Retinal pigment epithelial cell (primary cell): ENCODE results near the gene LDLRAD2.
"Not testable (repeated sequence)": the region's sequence is repeated elsewhere in the genome, so short reads cannot be mapped to it uniquely, and the experiment has no call there.

Experiments used
- DNase-seq: peaks from one replicate; pipeline ENCODE4 v3.0.0-alpha.2; 2010; ENCODE audit warnings: low read depth
- H3K4me3 ChIP-seq: 2 replicates; pipeline ENCODE4 v1.5.1; 2011; ENCODE audit warnings: mild to moderate bottlenecking, low read length, control low read depth, moderate library complexity
- CTCF ChIP-seq: conservative IDR thresholded peaks from 2 replicates; pipeline ENCODE4 v1.5.1; 2011; ENCODE audit warnings: low read depth, low read length, control low read depth, inconsistent platforms

The LDLRAD2 gene

DNA sequence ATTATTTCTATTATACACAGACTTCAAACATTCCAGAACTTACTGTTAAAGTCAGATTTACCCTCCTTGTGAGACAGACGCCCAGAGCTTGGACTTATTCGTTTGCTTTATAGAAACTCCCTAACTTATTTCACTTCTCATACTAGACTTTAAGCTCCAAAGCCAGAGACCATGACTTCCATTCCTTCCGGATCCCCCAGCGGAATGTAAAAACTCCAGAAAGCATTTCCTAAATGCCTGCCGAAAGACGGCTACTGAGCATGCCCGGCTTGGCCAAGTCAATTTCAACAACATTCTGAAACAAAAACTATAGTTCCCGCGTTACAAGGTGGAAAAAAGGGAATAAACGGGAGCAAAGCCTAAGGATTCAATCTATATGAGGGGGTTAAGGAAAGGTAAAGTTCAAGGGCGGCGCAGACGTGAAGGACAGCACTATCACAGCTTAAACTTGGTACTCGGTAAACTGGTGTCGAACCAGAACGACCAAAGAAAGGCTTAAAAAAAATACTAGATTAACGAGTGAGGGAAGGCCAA, 30.2 kb upstream of the LDLRAD2 start:
- DNase-seq: no peak
- peak overlapping the region; percentile 93 for H3K4me3 ChIP-seq
- TF ChIP-seq CTCF: no peak

- H3K4me3 ChIP-seq: peak overlapping the region; percentile 93
- TF ChIP-seq CTCF: peak; percentile 26
- no peak for DNase-seq
Measured at GRCh38 chr1:21782349-21782867, 29.7 kb upstream of the LDLRAD2 start.

DNA sequence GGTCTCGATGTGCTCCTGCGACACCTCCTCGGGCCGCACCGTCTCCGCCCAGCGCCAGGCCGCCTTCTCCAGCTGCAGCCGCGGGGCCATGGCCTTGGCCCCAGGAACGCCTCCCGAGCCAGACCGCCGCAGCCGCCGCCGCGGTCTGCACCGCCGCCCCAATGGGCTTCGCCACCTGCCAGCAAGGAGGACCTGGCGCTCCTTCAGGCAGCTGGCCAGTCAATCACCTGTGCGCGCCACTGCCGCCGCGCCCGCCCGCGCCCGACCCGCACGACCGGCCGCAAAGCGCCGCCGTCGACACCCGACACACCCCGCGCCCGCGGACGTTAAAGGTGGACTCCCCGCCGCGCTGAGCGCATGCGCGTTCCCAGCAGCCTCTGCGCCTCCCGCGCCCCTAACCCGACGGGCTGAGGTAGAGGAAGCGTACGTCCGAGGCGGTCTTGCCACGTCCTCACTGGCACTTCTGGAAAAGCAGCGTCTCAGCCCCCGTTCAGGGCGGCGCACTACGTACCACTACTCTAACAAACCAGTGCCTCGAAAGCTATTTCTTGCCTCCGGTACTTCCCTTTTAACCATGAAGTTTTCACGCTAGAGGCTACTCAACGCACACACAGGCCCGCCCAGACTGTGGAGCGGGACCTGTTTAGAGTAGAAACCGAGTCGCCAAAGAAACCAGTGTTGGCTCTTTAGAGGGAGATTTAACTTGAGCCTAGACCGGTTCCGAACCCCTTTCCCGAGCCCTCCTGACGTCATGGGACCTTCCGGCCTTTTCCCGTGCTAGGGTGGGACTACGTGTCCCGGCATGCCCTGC, 29.0 kb upstream of the LDLRAD2 start, which contains the start of gene USP48:
TSS of gene USP48 (minus strand) at position 282 of the 811 bp plus-strand sequence. CDS start at position 90, 192 bp downstream.
- TF ChIP-seq CTCF: no peak

DNA sequence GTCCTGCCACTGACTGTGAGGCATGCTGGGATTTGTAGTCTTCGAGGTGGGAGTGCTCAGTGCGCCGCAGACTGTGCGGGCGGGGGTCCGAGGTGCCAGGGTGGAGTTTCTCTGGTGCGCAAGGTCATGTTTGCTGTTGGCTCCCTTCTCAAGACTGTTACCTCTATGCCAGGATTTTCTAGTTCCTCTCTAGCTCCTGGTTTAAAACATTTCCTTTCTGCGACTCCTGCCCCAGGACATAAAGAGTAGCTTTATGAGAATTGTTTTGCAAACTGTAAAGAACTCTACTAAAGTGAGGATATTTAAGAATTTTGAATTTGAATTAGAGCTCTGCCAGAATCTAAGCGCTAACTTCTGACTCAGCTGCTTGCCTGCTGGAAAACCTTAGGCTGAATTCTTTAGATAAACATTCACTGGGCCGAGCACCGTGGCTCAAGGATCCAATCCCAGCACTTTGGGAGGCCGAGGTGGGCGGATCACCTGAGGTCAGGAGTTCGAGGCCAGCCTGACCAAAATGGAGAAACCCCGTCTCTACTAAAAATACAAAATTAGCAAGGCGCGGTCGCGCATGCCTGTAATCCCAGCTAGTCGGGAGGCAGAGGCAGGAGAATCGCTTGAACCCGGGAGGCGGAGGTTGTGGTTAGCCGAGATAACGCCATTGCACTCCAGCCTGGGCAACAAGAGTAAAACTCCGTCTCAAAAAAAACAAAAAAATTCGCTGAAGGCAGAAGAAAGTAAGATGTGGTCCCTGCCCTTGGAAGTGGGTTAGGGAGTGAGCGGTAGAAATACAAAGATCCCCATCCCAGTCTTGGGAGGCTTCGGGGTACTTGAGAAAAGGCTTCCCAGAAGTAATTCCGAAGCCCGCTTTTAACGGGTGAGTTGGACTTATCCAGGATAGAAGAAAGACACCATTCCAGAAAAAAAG, 28.1 kb upstream of the LDLRAD2 start:
- no peak for TF ChIP-seq CTCF
- H3K4me3 ChIP-seq: peak overlapping the region; percentile 93
- DNase-seq: peak; percentile 90

More for the DNA sequence above, 29.0 kb upstream of the LDLRAD2 start, which contains the start of gene USP48:
- DNase-seq: peak; percentile 77
- peak within 1 kb of the TSS; percentile 93 for H3K4me3 ChIP-seq

- DNase-seq, H3K4me3 ChIP-seq: not testable (repeated sequence)
Measured at GRCh38 chr1:21785764-21786163, 26.3 kb upstream of the LDLRAD2 start.

GRCh38 chr1:21786640-21787039, 25.4 kb upstream of the LDLRAD2 start:
- H3K4me3 ChIP-seq: no peak overlapping the region
- TF ChIP-seq CTCF: no peak
- no peak for DNase-seq

DNA sequence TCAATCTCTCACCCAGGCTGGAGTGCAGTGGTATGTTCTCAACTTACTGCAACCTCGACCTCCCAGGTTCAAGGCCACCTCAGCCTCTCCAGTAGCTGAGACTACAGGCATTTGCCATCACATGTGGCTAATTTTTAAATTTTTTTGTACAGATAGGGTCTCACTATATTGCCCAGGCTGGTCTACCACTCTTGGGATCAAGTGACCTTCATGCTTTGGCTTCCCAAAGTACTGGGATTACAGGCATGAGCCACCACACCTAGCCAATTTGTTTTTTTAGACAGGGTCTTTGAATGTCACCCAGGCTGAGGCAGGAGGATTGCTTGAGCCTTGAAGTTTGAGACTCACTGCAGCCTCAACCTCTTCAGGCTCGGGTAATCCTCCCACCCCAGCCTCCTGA, 19.0 kb upstream of the LDLRAD2 start:
- no peak for TF ChIP-seq CTCF
- no peak for DNase-seq
- no peak overlapping the region for H3K4me3 ChIP-seq
